H54 (cell line): Measurements from ENCODE around the gene MLX.

Experiments
- DNase-seq: peaks from one replicate; pipeline ENCODE4 v3.0.0; 2011; ENCODE audit warnings: low spot score, mixed read lengths; ENCODE audit not compliant: insufficient read length
- FAIRE-seq: peaks from 3 replicates; lab custom pipeline; 2011; peaks lifted over from hg19 to GRCh38; lab: Jason Lieb, UNC
- POLR2A ChIP-seq: IDR thresholded peaks from 2 replicates; pipeline ENCODE4 v1.6.1; 2011; ENCODE audit warnings: low read depth, mild to moderate bottlenecking, low read length

MLX gene

DNA sequence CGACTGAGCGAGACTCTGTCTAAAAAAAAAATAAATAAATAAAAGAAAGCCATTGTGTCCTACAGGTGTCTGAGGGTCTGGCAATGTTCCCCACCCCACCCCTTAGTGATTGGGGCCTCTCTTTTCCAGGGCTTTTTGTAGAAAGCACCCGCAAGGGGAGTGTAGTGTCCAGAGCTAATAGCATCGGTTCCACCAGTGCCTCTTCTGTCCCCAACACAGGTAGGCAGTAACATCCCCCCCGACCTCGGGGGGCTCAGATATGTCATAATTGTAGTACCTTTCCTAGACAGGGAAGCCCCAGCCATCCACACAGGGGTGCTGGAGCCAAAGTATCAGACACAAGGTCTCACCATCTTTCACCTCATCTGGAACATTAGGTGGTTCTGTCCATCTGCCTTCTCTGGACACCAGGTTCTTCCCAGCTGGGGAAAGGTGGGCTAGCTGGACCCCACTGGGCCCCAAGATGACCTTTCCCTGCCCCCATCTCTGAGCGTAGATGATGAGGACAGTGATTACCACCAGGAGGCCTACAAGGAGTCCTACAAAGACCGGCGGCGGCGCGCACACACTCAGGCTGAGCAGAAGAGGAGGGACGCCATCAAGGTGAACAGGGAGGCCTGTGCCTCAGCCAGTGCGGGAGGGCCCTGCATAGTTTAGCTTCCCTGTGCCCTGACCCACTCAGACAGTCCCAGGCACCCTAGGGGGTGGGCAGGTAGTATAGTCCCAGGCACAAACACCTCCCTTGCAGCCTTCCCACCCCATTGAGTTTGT, 1.6 kb downstream of the MLX start:
- FAIRE-seq = no peak
- no peak for TF ChIP-seq POLR2A
- DNase-seq = no peak

DNA sequence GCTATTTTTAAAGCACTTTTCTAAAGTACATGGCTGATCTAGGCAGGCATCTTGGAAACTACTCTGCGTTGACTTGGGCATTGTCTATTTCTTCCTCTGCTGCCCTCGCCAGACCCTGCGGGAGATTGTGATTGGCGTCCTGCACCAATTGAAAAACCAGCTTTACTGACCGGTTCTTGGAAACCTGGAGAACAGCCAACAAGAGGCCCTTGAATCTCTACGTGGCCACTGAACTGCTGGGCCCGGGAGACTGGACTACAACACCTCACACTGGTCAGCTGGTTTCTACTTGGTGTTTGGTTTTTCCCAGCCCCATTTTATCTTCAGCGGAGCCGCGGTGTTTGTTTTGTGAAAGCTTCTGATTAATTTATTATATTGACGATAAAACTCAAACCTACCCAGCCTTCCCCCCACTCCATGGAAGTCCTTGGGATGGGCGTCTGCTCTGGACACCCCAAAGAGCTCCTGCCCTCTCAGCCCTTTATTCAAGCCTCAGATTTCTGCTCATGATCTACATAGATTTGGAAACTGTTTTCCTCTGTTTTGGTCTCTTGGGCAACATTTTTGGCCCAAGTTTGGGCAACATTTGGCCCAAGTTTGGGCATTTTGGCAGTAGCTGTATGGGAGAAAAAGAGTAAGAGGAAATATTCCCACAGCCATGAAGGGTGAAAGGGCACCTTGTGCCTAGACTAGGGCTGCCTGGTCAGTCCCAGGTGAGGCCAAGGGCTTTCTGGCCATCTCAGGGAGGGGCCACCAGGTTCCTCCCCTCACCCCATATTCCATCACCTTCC, 4.7 kb downstream of the MLX start:
- no peak for FAIRE-seq

DNA sequence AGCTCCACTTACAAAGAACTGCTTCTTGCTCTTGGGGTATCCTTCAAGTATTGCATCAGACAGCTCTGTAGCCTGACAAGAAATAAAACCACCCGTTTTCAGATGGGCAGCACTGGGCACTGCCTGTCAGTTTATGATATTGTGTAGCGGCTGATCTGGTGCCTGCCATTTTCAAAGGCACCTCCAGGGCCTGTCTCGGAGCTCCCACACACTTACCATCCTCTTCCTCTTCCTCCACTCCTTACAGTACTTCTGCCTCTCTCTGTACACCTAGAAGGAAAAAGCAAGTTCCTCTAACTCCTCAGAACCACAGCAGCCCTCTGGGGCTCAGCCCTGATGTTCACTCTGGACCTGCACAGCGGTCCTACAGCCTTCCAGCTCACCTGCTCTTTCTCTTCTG, 6.2 kb downstream of the MLX start:
- FAIRE-seq (no peak), DNase-seq (no peak)
- no peak for TF ChIP-seq POLR2A

More for the DNA sequence above, 4.7 kb downstream of the MLX start:
- TF ChIP-seq POLR2A = no peak
- no peak for DNase-seq

DNA sequence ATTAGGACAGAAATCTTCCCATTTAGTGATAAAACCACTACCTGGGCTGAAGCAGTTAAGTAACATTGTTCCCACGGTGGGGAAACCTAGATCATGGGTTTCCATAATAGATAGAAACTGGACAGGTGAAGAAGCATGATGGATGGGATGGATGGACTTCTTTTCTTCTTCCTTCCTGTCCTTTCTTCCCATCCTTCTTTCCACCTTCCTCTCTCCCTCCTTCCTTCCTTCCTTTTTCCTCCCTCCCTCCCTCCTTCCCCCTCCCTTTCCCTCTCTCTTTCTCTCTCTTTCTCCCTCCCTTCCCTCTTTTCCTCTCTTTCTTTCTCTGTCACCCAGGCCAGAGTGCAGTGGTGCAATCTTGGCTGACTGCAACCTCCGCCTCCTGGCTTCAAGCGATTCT, 7.6 kb downstream of the MLX start:
- FAIRE-seq = no peak
- no peak for TF ChIP-seq POLR2A

DNA sequence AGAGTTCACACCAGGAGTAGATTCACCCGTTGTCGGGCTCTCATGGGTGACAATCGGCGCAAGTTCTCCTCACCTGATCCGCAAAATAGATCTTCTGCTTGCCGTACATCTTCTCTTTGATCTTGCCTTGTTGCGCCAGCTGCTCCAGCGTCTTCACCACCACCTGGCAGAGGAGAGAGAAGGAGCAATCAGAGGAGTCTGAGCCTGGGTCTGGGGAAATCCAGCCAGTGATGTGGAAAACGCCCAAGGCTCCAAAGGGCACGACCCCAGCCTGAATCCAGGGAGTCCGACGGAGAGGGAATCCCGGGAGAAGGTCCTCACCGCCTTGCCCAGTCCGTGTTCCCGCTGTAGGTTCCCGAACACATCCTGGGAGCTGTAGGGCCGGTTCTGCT, 10.2 kb downstream of the MLX start:
- no peak for FAIRE-seq
- TF ChIP-seq POLR2A = no peak

More for the DNA sequence above, 7.6 kb downstream of the MLX start:
- DNase-seq = no peak

DNA sequence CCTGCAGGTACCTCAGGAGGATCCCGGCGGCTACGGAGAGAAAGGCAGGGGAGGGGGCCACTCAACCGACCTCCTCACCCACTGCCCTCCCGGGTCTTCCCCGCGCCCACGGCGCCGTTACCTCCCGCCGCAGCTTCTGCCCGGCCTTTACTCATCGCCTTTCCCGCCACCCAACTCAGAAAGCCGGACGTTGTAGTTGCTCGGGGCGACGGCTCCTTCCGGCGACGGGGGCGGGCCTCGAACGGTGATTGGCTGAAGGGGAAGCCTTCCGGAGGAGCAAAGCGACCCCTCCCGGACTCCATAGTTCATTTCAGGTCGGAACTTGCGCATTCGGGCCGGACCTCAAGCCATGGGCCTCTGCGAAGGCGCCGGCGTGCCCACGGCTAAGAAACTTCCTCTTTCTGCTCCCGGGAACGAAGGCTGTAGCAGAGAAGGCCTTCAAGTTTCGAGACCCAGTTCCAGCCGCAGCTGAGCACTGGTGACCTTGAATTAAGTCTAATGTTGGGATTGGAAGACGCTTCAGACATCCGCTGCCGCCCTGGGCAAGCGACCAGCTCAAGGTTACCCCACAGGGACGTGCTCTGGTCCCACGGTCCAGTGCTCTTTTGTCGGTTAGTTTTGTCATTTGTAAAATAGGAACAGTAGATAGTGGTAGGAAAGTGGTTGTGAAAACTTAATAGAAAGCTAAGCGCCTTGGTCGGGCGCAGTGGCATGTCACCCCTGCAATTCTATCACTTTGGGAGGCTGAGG, 10.8 kb downstream of the MLX start, which contains the start of gene PSMC3IP:
PSMC3IP (minus strand) TSS at position 198 of the 750 bp plus-strand sequence; CDS start at position 155, 43 bp downstream.
- FAIRE-seq (no peak), DNase-seq (peak; percentile 89)
- peak; percentile 78 for TF ChIP-seq POLR2A

More for the DNA sequence above, 10.2 kb downstream of the MLX start:
- DNase-seq = peak; percentile 43

DNA sequence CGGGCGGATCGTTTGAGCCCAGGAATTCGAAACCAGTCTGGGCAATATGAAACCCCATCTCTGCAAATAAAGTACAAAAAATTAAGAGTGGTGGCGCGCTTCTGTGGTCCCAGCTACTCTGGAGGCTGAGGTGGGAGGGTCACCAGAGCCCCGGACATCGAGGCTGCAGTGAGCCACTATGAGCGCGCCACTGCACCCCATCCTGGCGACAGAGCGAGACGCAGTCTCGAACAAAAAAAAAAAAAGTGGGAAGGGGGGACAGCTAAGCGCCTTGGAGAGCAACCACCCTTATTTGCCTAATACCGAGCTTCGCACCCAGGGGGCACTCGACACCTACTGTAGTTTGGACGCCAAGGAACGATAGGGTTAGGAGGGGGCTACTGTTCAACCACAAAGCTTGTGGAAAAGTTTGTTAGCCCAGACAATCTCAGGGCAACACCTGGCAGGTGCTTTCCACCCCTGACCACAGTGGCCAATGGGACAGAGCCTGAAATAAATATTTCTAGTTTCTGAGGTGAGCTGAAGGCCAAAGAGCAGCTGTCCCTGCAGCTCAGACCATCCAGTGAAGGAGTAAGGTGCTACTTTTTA, 11.5 kb downstream of the MLX start:
- TF ChIP-seq POLR2A = no peak
- DNase-seq (peak; percentile 75), FAIRE-seq (no peak)

DNA sequence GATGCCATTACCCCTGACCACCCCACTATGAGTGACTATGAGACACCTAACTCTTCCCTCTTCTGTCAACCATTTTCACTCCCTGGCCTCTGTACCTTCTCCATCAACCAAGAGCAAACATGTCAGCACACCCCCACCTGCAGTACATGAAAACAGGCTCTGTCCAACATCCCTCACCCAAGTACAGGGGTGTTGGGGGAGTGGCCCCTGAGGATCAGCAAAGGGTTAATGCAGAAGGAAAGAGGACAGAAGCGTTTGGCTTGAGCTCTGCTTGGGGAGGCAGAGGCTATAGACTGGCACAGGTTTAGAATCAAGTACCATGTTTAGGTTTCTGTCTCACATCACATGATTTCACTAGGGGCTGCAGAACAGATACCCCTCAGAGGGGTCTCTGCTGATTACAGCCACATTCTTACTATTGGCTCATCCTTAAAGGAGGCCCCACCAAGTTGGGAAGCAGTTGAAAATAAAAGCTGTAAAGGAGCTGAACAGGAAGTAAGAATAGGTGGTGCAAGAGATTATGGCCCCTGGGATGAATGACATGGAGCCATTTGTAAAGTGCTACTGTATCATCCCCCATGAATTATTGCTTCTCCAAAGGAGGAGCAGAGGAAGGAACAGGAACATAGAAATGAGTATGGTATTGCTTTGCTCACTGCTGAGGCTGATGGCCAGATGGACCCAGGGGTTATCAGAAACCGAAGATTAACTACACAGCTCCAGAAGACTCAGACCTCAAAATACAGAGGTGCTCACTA, 13.1 kb downstream of the MLX start:
- DNase-seq = no peak
- FAIRE-seq = no peak
- TF ChIP-seq POLR2A = no peak

DNA sequence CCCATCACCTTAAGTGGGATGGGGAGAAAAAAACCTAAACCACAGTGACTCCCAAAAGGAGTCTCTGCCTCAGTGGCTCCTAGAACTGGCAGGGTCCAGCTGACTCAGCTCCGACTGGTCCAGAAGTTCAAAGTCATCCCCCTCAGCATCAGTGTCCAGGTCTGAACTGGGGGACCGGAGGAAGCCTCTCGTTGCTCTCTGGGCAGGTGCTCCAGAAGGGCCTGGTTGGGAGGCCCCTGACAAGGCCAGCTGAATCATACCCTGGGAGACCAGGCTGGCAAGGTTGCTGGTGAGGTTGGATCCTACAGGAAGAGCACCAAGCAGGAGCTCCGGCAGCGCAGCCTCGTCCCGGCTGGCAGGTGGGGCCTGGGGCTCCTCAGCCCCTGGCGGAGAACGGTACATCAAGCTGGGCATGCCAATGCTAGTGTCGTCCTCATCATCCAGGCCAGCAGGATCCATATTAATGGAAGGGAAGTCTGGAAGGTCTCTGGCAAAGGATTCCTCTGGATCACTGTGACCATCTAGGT, 14.9 kb downstream of the MLX start:
- no peak for TF ChIP-seq POLR2A
- FAIRE-seq (no peak), DNase-seq (no peak)

DNA sequence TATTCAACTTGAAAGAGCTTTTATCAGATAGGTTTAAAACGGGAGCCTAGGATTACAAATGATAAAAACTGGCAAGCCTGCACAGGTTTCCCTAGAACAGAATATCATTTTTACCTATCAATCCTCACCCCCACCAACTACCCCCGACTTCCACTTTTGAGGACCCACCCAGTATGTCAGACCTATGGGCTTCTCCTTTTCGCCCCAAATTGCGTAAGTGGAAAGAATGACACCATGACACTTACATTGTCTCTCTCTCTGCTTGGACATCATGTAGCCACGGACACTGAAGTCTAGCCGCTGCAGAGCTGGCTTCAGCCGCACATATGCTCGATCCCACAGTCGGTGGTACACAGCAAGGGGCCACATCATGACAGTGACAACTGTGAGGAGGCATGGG, 18.0 kb downstream of the MLX start:
- FAIRE-seq = no peak
- DNase-seq = no peak
- 0 out of 2 replicates have a peak, but pooled peaks have one; percentile 8 for TF ChIP-seq POLR2A

DNA sequence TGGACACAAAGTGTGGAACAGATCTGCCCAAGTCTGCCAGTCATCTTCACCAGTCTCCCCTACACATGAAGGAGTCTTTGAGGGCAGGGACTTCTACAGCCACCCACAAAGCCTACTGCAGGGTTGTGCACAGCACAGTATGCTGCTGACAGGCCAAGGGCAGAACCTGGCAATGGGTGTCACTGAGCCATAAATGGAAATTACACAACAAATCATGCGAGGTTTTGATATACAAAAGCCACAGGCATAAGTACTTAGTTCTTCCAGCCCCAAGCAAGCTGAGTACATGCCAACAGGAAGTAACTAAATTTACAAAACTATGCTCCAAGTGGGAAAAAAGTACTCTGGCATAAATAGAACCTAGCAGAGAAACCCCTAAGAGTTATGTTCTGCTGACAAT, 18.5 kb downstream of the MLX start:
- no peak for FAIRE-seq
- no peak for DNase-seq
- TF ChIP-seq POLR2A = no peak

DNA sequence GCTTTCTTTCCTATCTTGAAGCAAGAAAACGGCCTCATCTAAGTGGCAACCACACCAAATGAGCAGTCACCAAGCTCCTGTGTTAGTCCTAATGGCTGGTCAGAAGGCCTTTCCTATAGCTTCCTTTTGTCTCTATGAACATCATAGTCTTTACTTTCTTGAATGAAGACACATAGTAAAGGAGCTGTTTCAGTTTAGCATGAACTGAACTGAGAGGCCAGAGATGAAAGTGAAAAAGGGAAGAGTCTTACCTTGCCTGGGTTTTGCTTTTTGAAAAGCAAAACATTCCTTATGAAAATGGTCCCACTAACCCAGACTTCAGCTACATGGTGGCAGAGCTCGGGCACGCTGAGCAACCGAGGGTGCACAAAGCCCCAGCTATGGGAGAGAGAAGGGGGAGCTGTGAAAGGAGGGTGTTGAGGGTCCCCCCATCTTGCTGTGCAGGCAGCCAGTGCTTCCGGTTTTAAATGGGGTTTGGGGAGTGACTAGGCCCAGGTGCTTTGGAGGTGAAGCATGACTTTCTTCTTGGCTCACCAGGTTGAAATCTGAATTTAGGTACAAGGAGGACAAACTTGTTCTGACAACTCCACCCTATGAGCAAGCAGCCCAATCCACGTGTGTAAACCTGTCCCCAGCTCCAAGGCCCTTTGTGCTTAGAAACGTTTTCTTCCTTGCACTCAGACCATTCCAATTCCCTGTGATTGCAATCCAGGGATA, 19.8 kb downstream of the MLX start:
- no peak for TF ChIP-seq POLR2A
- FAIRE-seq (no peak), DNase-seq (no peak)

DNA sequence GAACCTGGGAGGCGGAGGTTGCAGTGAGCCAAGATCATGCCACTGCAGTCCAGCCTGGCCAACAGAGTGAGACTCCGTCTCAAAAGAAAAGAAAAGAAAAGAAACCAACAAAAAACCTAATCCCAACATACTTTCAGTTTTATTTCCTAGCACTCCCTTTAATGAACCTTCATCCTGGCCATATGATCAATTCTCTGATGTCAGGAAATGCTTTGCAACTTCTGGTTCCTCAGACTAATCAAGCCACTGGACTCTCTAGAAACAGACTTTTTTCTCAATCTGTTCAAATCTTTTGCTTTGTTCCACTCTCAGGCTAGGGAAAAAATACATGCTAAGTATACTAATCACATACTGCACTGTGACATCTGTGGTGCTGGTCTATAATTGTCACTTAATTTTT, 24.0 kb downstream of the MLX start:
- no peak for FAIRE-seq
- TF ChIP-seq POLR2A = no peak
- DNase-seq = no peak
